HG02970 (cell line): ENCODE results near the gene NKD1.

Experiments
- ATAC-seq: cut with Tn5 transposase; IDR thresholded peaks from one replicate; pipeline ENCODE4 v1.9.1; 2021; ENCODE audit warnings: mild to moderate bottlenecking, moderate library complexity, moderate number of reproducible peaks; ENCODE audit not compliant: unreplicated experiment, low FRiP score

NKD1 gene

DNA sequence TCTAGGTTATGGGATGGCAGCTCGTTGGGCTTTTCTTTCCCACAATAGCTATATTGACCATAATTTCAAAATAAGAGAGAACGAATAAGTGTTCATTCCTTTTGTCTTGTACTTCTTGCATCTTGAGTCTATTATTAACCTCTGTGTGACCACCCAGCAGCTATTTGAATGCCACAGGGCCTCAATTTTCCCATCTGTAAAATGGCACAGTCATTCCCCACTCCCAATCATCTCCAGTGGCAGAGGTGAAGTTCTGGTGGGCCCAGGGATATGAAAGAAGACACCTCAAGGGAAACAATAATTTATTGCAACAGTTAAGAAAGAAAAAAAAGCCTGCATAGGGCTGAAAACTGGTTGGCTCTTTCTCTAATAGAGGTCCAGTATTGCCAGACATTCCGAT is 28.6 kb upstream of the NKD1 start:
- no peak for ATAC-seq

- no peak for ATAC-seq
Observed at GRCh38 chr16:50520451-50521245, 27.5 kb upstream of the NKD1 start.

DNA sequence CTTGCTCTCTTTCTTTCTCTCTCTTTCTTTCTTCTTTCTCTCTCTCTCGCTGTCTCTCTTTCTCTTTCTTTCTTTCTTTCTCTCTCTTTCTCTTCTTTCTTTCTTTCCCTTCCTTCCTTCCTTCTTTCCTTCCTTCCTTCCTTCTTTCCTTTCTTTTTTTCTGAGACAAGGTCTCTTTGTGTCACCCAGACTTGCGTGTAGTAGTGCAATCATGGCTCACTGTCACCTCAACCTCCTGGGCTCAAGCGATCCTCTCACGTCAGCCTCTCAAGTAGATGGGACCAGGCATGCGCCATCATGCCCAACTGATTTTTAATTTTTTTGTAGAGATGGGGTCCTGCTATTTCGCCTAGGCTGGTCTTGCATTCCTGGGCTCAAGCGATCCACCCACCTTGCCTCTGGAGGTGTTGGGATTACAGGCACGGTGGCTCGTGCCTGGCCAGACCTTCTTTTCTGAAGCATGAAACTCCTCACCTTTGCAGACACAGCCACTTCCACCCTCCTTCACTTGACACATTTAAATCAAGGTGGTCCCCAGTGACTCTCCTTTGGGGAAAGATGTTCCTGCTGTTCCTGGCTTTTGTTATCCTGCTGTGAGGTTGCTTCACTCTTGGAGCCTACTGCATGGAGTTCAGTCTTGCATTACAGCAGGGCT is 26.8 kb upstream of the NKD1 start:
- no peak for ATAC-seq

- no peak for ATAC-seq
Observed at GRCh38 chr16:50522324-50522723, 25.9 kb upstream of the NKD1 start.

DNA sequence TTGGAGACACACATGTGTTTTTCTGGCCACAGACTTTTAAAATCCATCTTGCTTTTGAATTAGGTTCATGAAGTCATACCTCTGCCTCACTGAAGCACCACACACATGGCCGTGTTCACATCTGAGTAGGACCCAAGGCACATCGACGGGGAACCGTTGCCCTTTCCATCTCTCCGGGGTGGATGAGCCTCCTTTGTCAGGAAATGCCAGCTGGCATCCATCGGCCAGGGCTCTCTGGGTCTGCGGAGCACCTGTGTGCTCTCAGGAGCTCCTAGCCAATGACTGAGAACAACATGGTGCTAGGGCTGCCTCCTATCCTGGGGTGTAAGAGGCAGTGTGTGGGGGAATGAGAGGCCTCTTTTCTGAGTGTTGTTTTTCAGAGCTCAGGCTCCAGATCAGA is 24.5 kb upstream of the NKD1 start:
- no peak for ATAC-seq

DNA sequence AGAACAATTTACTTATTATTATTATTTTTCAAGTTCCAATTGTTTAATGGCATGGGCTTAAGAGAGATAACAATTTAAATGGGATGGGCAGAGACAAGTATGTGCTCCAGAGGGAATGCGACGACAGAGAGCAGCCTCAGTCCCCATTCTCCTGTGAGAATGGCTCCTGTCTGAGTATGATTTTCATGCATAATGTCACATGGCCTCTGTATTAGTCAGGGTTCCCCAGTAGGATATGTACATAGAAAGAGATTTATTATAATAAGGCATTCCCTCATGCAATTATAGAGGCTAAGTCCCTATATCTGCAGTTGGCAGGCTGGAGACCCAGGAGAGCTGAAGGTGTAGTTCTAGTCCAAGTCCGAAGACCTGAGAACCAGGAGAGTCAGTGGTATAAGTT is 22.9 kb upstream of the NKD1 start:
- no peak for ATAC-seq

GRCh38 chr16:50525716-50526115 is 22.5 kb upstream of the NKD1 start:
- no peak for ATAC-seq

DNA sequence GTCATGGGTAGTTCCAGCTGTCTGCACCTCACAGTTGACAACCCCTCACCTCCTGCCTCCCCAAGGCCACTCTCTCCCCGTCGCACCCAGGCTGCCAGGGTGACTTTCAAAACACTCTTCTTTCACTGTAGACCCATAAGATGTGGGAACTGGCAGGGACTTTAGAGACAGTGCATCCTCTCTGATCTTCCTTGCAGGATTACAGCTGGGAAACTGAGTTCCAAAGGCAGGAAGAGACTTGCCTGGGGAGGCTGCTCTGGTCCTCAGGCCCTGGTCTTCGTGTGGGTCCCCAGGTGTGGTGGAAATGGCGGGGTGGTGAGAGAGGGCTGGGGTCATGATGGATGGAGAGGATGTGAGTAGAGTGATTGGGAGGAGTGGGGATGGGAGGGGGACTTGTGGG is 21.9 kb upstream of the NKD1 start:
- ATAC-seq, result no peak

GRCh38 chr16:50526796-50527195 is 21.4 kb upstream of the NKD1 start:
- no peak for ATAC-seq

DNA sequence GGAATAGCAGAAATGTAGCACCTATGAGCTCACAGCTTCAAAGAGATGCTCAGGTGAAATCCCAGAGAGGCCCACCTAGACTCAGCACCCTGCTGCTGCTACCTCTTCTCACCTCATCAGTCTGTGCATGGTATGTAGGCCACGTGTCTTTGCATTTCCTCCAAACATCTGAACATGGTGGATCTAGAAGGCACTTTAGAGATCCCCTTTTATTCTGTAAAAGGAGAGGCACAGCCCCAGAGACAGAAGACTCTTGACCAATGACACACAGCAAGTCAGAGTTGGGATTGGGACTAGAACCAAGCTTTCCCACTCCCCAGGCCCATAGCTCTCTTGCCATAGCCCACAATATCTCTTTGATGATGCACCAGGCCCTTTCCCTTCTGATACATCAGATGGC is 19.4 kb upstream of the NKD1 start:
- no peak for ATAC-seq

GRCh38 chr16:50529334-50529733 is 18.9 kb upstream of the NKD1 start:
- ATAC-seq, result no peak

- ATAC-seq, result no peak
Observed at GRCh38 chr16:50530277-50531236, 17.6 kb upstream of the NKD1 start.

GRCh38 chr16:50531359-50531758 is 16.8 kb upstream of the NKD1 start:
- ATAC-seq, result no peak

GRCh38 chr16:50531901-50532300 is 16.3 kb upstream of the NKD1 start:
- ATAC-seq, result no peak

GRCh38 chr16:50532576-50532975 is 15.6 kb upstream of the NKD1 start:
- ATAC-seq, result no peak

DNA sequence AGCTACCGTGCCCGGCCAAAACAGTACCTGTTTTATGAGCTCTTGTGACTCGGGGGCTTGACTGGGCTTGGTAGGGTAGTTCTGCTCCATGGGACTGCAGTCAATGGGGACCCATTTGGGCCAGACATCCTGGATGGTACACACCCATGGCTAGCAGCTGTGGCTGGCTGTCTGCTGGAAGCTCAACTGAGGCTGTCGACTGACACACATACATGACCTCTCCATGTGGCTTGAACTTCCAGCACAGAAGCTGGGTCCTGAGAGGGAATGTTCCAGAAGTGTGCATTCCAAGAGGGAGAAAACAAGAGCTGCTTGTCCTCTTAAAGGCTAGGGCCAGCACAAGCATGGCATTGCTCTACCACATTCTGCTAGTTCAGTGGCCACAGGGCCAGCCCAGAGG is 14.9 kb upstream of the NKD1 start:
- no peak for ATAC-seq

DNA sequence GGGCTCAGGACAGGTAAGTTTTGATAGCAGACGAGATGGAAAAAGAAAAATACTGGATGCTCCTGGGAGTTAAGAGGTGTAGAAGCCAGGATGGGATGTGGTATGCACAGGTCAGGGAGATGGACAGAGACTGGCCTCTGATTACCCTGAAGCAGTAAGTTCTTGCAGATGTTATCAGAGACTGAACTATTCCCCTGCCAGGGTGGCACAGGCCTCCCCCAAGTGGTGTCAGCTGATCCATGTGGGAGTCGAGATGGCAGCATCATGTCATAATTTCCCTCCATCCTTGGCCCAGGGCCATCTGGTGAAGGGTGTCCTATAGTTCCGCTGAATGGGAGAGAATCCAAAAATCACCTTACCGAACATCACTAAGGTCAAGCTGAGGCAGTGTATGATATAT is 14.1 kb upstream of the NKD1 start:
- ATAC-seq, result no peak

DNA sequence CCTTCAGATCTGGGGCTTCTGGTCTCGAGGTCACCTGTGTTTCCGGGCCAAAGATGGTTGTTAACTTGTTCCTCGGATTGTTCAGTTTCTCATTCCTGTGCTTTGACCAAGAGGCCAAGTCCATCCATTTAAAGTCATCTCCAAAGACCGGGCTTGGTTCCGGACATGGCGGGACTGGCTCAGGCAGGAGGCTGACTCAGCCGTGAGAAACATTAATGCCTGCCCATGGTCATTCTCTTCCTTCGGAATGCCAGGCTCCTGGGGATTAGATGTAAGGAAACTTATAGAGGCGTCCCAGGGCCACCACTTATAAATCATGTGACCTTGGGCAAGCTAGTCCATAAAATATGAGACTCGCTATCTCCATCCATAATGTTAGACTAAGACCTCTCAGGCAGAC is 13.6 kb upstream of the NKD1 start:
- no peak for ATAC-seq

- no peak for ATAC-seq
Observed at GRCh38 chr16:50534958-50535357, 13.2 kb upstream of the NKD1 start.

- no peak for ATAC-seq
Observed at GRCh38 chr16:50535506-50536257, 12.5 kb upstream of the NKD1 start.
